Endodermal cell (in vitro differentiated cells): Measurements from ENCODE around the gene PRG2. TPM values are rescaled to one million over a fixed set of nuclear protein-coding genes. Genes with fewer than 3 reads are reported as not detected.

ENCODE experiments used
- DNase-seq: peaks from one replicate; pipeline ENCODE4 v3.0.0-alpha.2; 2017
- H3K27ac ChIP-seq: 2 replicates; pipeline ENCODE4 v1.5.1; 2013; ENCODE audit warnings: mild to moderate bottlenecking, low read depth, low read length, moderate library complexity
- H3K27me3 ChIP-seq: 2 replicates; pipeline ENCODE4 v1.6.1; 2013; ENCODE audit warnings: mild to moderate bottlenecking, low read length, moderate library complexity; ENCODE audit not compliant: insufficient read depth, control insufficient read depth, poor library complexity, severe bottlenecking
- H3K36me3 ChIP-seq: 2 replicates; pipeline ENCODE4 v1.7.0; 2013; ENCODE audit warnings: mild to moderate bottlenecking, low read length, moderate library complexity; ENCODE audit not compliant: control insufficient read depth, insufficient read depth
- H3K4me1 ChIP-seq: one replicate; pipeline ENCODE4 v1.7.0; 2013; ENCODE audit warnings: low read length; ENCODE audit not compliant: control insufficient read depth, insufficient read depth
- H3K4me3 ChIP-seq: 2 replicates; pipeline ENCODE4 v1.5.1; 2013; ENCODE audit warnings: mild to moderate bottlenecking, low read length, moderate library complexity
- H3K9ac ChIP-seq: 2 replicates; pipeline ENCODE4 v1.6.1; 2013; ENCODE audit warnings: mild to moderate bottlenecking, low read length, moderate library complexity; ENCODE audit not compliant: poor library complexity, severe bottlenecking; ENCODE audit errors: extremely low read depth
- H3K9me3 ChIP-seq: 2 replicates; pipeline ENCODE4 v1.6.1; 2013; ENCODE audit warnings: mild to moderate bottlenecking, low read length, moderate library complexity; ENCODE audit not compliant: control insufficient read depth
- H3K27ac Mint-ChIP-seq: 2 replicates; pipeline ENCODE4 v1.8.0; 2020; ENCODE audit warnings: mixed read lengths
- H3K27me3 Mint-ChIP-seq: 2 replicates; pipeline ENCODE4 v1.8.0; 2021; ENCODE audit warnings: mild to moderate bottlenecking, mixed read lengths; ENCODE audit not compliant: insufficient read depth
- H3K36me3 Mint-ChIP-seq: 2 replicates; pipeline ENCODE4 v1.8.0; 2020; ENCODE audit warnings: low read depth, mixed read lengths
- H3K4me1 Mint-ChIP-seq: 2 replicates; pipeline ENCODE4 v1.8.0; 2020; ENCODE audit warnings: mixed read lengths
- H3K4me3 Mint-ChIP-seq: 2 replicates; pipeline ENCODE4 v1.8.0; 2020; ENCODE audit warnings: mild to moderate bottlenecking, moderate library complexity, mixed read lengths
- H3K9me3 Mint-ChIP-seq: 2 replicates; pipeline ENCODE4 v1.8.0; 2020; ENCODE audit warnings: mild to moderate bottlenecking, mixed read lengths
- CTCF ChIP-seq: fragments of 200-600 bp; sonication (generic); conservative IDR thresholded peaks from 2 replicates; pipeline ENCODE4 v1.5.0; 2021; ENCODE audit warnings: antibody characterized with exemption, mild to moderate bottlenecking
- WGBS, 2 experiments: methylation state at CpG; one replicate each; pipeline versions ENCODE4 v1.1.5 to v1.1.7; 2013; ENCODE audit warnings: missing lambda C conversion rate in 2 of 2, mixed read lengths in 1 of 2; ENCODE audit not compliant: insufficient coverage in 1 of 2, insufficient read length in 1 of 2; 5-methylcytosine and 5-hydroxymethylcytosine counted together
- total RNA-seq, 2 donors: library from RNA; stranded (reverse); fragmentation: NEBNext Ultra II Directional in 1 of 2; extraction: Animal tissue kit (Norgen Biotek cat#: 25700) in 1 of 2; gene quantifications; 2 replicates in 1 of 2; 3 replicates in 1 of 2; pipeline ENCODE4 v1.2.1, GENCODE V29; 2021

The PRG2 gene
- total RNA-seq, 2 donors from 2014 or later = 0.42 TPM; not detected in 1

GRCh38 chr11:57391539-57391938 lies 1.1 kb upstream of the PRG2 start:
- H3K4me1 Mint-ChIP-seq = no peaks in the 10 kb centered on the region
- no peak for DNase-seq
- Histone ChIP-seq H3K4me1 (no peaks in the 10 kb centered on the region), H3K9me3 (no peaks in the 10 kb centered on the region), H3K4me3 (no peak overlapping the region), H3K27ac (no peak overlapping the region), H3K27me3 (peaks cover 88% of the 10 kb centered on the region), H3K9ac (no peak overlapping the region), H3K36me3 (no peaks in the 10 kb centered on the region)
- 83 to 88% methylated on average over 2 of the region's 2 CpGs for WGBS, 2 experiments
- TF ChIP-seq CTCF = no peak
- H3K27ac Mint-ChIP-seq = no peak overlapping the region
- no peaks in the 10 kb centered on the region for H3K9me3 Mint-ChIP-seq
- peaks cover 60% of the 10 kb centered on the region for H3K27me3 Mint-ChIP-seq
- no peaks in the 10 kb centered on the region for H3K36me3 Mint-ChIP-seq
- H3K4me3 Mint-ChIP-seq = no peak overlapping the region

DNA sequence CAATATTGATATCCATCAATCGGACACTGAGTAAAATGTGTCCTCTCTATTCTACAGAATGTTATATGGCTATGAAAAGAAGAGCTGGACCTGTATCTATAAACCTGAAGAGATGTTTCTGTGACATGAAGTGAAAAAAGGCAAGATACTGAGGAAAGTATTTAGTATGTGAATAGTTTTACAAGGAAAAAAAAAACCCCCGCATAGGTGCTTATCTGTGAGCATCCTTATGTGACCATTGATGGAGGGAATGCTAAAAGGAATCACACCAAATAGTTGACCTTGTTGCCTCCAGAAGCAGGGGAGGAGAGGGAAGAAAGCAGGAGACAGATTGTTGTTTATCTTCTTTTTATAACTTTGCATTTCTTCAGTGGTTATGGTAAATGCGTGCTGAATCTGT lies 661 bp upstream of the PRG2 start:
- peaks cover 60% of the 10 kb centered on the region for H3K27me3 Mint-ChIP-seq
- H3K36me3 ChIP-seq = no peaks in the 10 kb centered on the region
- DNase-seq = no peak
- no peak overlapping the region for H3K4me3 Mint-ChIP-seq
- no peaks in the 10 kb centered on the region for H3K4me1 ChIP-seq
- no peak overlapping the region for H3K27ac ChIP-seq
- H3K9ac ChIP-seq = no peak overlapping the region
- no peaks in the 10 kb centered on the region for H3K9me3 ChIP-seq
- TF ChIP-seq CTCF = no peak
- H3K27me3 ChIP-seq = peaks cover 87% of the 10 kb centered on the region
- no peaks in the 10 kb centered on the region for H3K36me3 Mint-ChIP-seq
- H3K27ac Mint-ChIP-seq = no peak overlapping the region
- H3K4me1 Mint-ChIP-seq = no peaks in the 10 kb centered on the region
- 89 to 100% methylated on average over 2 to 3 of the region's 3 CpGs for whole genome bisulfite sequencing, 2 experiments
- H3K4me3 ChIP-seq = no peak overlapping the region
- H3K9me3 Mint-ChIP-seq = no peaks in the 10 kb centered on the region

- H3K9me3 Mint-ChIP-seq = no peaks in the 10 kb centered on the region
- Histone ChIP-seq H3K9ac (no peak overlapping the region), H3K27me3 (peaks cover 73% of the 10 kb centered on the region), H3K9me3 (no peaks in the 10 kb centered on the region), H3K36me3 (no peaks in the 10 kb centered on the region), H3K4me3 (no peak overlapping the region), H3K4me1 (no peaks in the 10 kb centered on the region), H3K27ac (no peak overlapping the region)
- no peak for TF ChIP-seq CTCF
- DNase-seq = no peak
- 82 to 88% methylated on average over 12 to 16 of the region's 16 CpGs for WGBS, 2 experiments
- no peaks in the 10 kb centered on the region for H3K36me3 Mint-ChIP-seq
- H3K27ac Mint-ChIP-seq = no peak overlapping the region
- H3K4me1 Mint-ChIP-seq = no peaks in the 10 kb centered on the region
- H3K27me3 Mint-ChIP-seq = peaks cover 53% of the 10 kb centered on the region
- H3K4me3 Mint-ChIP-seq = no peak overlapping the region
Observed at GRCh38 chr11:57387289-57388030, 3.0 kb downstream of the PRG2 start.
